OCI-LY3 (cell line): ENCODE data around the gene RUNX2.

Source experiments
- EZH2phosphoT487 ChIP-seq: fragments of 200-600 bp; shearing (Covaris generic); IDR thresholded peaks from 2 replicates; pipeline ENCODE4 v1.6.1; 2018; ENCODE audit warnings: antibody characterized with exemption, mixed run types, low read depth
- TF ChIP-seq, protein P1 (sequence below): fragments of 200-600, 300-600 bp; sonication (generic); IDR thresholded peaks from 2 replicates; pipeline ENCODE4 v1.5.1; 2014; ENCODE audit warnings: antibody characterized with exemption, low read length, low read depth

DNA sequence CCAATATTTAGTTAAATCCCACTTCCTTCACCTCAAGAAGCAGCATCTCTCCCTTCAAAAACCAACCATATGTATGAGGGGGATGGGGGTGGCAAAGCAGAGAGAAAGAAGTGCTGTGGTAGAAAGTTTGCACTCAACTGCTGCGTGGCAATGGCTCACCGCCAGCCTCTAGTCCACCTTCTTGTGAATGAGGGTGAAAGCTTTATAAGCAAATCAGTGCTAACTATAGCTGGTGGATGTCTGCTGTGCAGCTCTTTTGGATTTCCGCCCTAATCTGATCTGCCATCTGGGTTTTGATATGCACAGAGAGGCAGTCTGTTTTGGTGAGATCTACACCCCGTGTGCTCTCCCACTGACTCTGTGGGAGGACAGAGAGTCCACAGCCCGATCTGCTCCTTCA, 330.8 kb downstream of the RUNX2 start:
- TF ChIP-seq, protein P1, sequence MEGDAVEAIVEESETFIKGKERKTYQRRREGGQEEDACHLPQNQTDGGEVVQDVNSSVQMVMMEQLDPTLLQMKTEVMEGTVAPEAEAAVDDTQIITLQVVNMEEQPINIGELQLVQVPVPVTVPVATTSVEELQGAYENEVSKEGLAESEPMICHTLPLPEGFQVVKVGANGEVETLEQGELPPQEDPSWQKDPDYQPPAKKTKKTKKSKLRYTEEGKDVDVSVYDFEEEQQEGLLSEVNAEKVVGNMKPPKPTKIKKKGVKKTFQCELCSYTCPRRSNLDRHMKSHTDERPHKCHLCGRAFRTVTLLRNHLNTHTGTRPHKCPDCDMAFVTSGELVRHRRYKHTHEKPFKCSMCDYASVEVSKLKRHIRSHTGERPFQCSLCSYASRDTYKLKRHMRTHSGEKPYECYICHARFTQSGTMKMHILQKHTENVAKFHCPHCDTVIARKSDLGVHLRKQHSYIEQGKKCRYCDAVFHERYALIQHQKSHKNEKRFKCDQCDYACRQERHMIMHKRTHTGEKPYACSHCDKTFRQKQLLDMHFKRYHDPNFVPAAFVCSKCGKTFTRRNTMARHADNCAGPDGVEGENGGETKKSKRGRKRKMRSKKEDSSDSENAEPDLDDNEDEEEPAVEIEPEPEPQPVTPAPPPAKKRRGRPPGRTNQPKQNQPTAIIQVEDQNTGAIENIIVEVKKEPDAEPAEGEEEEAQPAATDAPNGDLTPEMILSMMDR: no peak
- no peak for TF ChIP-seq EZH2phosphoT487
